GM10266 (cell line): ENCODE data around the gene CLCF1.
A peak's percentile ranks its signal among the peaks of the same experiment; 100 is the strongest.
"Not testable (repeated sequence)": the region's sequence is repeated elsewhere in the genome, so short reads cannot be mapped to it uniquely, and the experiment has no call there.

Experiments used
- DNase-seq: peaks from one replicate; pipeline ENCODE4 v3.0.0; 2012; ENCODE audit errors: extremely low spot score
- CTCF ChIP-seq: IDR thresholded peaks from 2 replicates; pipeline ENCODE4 v1.5.1; 2012; ENCODE audit warnings: mild to moderate bottlenecking, low read depth; ENCODE audit not compliant: control insufficient read depth, insufficient read depth; ENCODE audit errors: missing control alignments

Gene CLCF1

GRCh38 chr11:67406969-67407687 lies 33.7 kb upstream of the CLCF1 start:
- peak; percentile 5 for TF ChIP-seq CTCF
- peak; percentile 30 for DNase-seq

GRCh38 chr11:67406420-67406968 lies 33.1 kb upstream of the CLCF1 start:
- no peak for TF ChIP-seq CTCF
- DNase-seq: no peak

GRCh38 chr11:67405688-67406339 lies 32.4 kb upstream of the CLCF1 start:
- no peak for TF ChIP-seq CTCF
- no peak for DNase-seq

GRCh38 chr11:67405196-67405567 lies 31.8 kb upstream of the CLCF1 start:
- no peak for TF ChIP-seq CTCF

GRCh38 chr11:67404515-67405195 lies 31.3 kb upstream of the CLCF1 start:
- peak; percentile 35 for DNase-seq
- TF ChIP-seq CTCF: no peak

More at GRCh38 chr11:67405196-67405567, 31.8 kb upstream of the CLCF1 start:
- peak; percentile 18 for DNase-seq

- DNase-seq: not testable (repeated sequence)
Observed at GRCh38 chr11:67403085-67403484, 29.7 kb upstream of the CLCF1 start.

- DNase-seq: not testable (repeated sequence)
Observed at GRCh38 chr11:67402192-67402839, 28.9 kb upstream of the CLCF1 start.
